ENCODE results near the gene AP1S1. TPM values are rescaled to one million over a fixed set of nuclear protein-coding genes. Genes with fewer than 3 reads are reported as not detected.

Gene AP1S1
- total and polyA plus RNA-seq, 2 donors (not counting 3 experiments of a cell fraction or from before 2014, with no cell fraction given), result 93.3 to 106 TPM

DNA sequence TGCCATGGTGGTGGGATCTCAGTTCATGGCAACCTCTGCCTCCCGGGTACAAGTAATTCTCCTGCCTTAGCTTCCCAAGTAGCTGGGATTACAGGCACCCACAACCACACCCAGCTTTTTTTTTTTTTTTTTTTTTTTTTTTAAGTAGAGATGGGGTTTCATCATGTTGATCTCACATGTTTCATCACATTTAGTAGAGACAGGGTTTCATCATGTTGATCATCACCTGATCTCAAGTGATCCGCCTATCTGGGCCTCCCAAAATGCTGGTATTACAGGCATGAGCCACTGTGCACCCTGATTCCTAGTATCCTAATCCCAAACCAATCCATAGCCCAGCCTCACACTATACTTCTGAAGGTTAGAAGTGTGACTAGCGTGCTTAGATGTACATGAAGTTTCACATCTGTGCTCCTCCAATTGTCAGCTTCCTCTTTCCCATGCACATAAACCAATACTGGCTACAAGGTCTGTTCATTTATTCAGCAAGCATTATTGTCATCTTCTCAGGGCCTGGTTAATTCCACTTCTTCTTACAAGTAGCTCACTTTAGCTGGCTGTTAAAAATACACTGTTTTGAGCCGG is 32.7 kb downstream of the AP1S1 start:
- no peak for TF ChIP-seq POLR2A (IDR thresholded peaks at IDR 0.05; ENCODE audit: low read depth, low read length)
- no peak for TF ChIP-seq GATA2 (IDR thresholded peaks at IDR 0.05; ENCODE audit: insufficient read depth, insufficient read length, low read depth, low read length)
- no peak for TF ChIP-seq POLR2AphosphoS5 (IDR thresholded peaks at IDR 0.05; ENCODE audit: insufficient read depth, low read depth, low read length)
- TF ChIP-seq JUN (IDR thresholded peaks at IDR 0.05; ENCODE audit: borderline replicate concordance, insufficient read depth, insufficient read length, low read depth), result no peak
- no peak for TF ChIP-seq CTCF (IDR thresholded peaks at IDR 0.05; ENCODE audit: extremely low read depth in 1 of 2, insufficient read depth in 1 of 2, low read depth in 1 of 2, low read length in 2 of 2)
- no peak for TF ChIP-seq MYC (IDR thresholded peaks at IDR 0.05; ENCODE audit: low read depth, low read length)
- no peak for TF ChIP-seq MAX (IDR thresholded peaks at IDR 0.05; ENCODE audit: insufficient read depth, insufficient read length)
- TF ChIP-seq EZH2 (IDR thresholded peaks at IDR 0.05; ENCODE audit: borderline replicate concordance, low read depth, low read length, severe bottlenecking), result no peak
- TF ChIP-seq FOS (IDR thresholded peaks at IDR 0.05; ENCODE audit: borderline replicate concordance, insufficient read depth, low read length), result no peak
- Histone ChIP-seq H3K79me2 (ENCODE audit: control insufficient read depth, insufficient read depth, low read length) (no peaks in the 10 kb centered on the region), H3K9me1 (replicated peaks; ENCODE audit: control insufficient read depth, extremely low read depth, insufficient read depth, low read length) (no peaks in the 10 kb centered on the region), H3K27ac (ENCODE audit: insufficient read depth, low read depth, low read length) (no peak overlapping the region), H3K27me3 (ENCODE audit: control insufficient read depth in 2 of 2, insufficient read depth in 2 of 2, low read length in 2 of 2) (no peaks in the 10 kb centered on the region), H3K4me2 (ENCODE audit: insufficient read depth, low read length) (no peak overlapping the region), H3K9ac (replicated peaks; ENCODE audit: extremely low read depth, insufficient read depth, low read length) (no peak overlapping the region), H3K4me3 (replicated peaks in 1 of 3; ENCODE audit: insufficient read depth in 1 of 3, low read depth in 1 of 3, low read length in 3 of 3) (no peak overlapping the region), H3K36me3 (ENCODE audit: control insufficient read depth in 2 of 2, extremely low read depth in 1 of 2, insufficient read depth in 2 of 2, low read length in 2 of 2) (no peaks in the 10 kb centered on the region), H3K4me1 (ENCODE audit: control insufficient read depth, extremely low read depth, insufficient read depth, low read length) (no peaks in the 10 kb centered on the region), H4K20me1 (replicated peaks; ENCODE audit: control insufficient read depth, extremely low read depth, insufficient read depth, low read length) (no peaks in the 10 kb centered on the region), H3K9me3 (replicated peaks; ENCODE audit: control insufficient read depth, insufficient read depth, low read length) (no peaks in the 10 kb centered on the region), H2AFZ (ENCODE audit: low read depth, low read length) (no peak overlapping the region)
- BruUV-seq (replicated peaks), result no TSS peak
- dilution Hi-C loops (cut with MboI; ENCODE audit: extremely low pct_ligation_motif_present, low sequenced_read_pairs) (no loop called here), intact Hi-C loops (cut with micrococcal nuclease) (no loop called here)
- ChIA-PET POLR2A (interaction anchor here (0.7 kb wide), 1 partner anchor 109 kb away, joined by 5 read pairs; no protein-coding TSS in a partner anchor), CTCF (interaction anchor here (0.6 to 2.3 kb wide), 4 partner anchors 31 to 96 kb away, joined by 3 to 13 read pairs (median 3); no protein-coding TSS in a partner anchor)
- DNase-seq (ENCODE audit: low read depth, low spot score) (no peak), FAIRE-seq (no peak)

All from endothelial cell of umbilical vein (primary cell).